Lung microvascular endothelial cell (primary cell): ENCODE data around the gene THBS1. TPM values are rescaled to one million over a fixed set of nuclear protein-coding genes. Genes with fewer than 3 reads are reported as not detected.

ENCODE experiments used
- DNase-seq, 2 donors: peaks; one replicate each; pipeline versions ENCODE4 v3.0.0 to v3.0.0-alpha.2; 2010; ENCODE audit warnings: low read depth in 2 of 2
- total RNA-seq: library from RNA; depleted of rRNA; stranded (reverse); fragments of >200 nt; gene quantifications from 2 replicates; pipeline ENCODE4 v1.2.1, GENCODE V29; 2014

THBS1 gene
- total RNA-seq, 1 donor from 2014 or later: 6,737 TPM

- peak; percentile 79 to 93 for DNase-seq
Observed at GRCh38 chr15:39629371-39629770, 48.5 kb downstream of the THBS1 start.

- no peak for DNase-seq
Observed at GRCh38 chr15:39629906-39630305, 49.0 kb downstream of the THBS1 start.

GRCh38 chr15:39631357-39631756 is 50.5 kb downstream of the THBS1 start:
- no peak for DNase-seq

DNA sequence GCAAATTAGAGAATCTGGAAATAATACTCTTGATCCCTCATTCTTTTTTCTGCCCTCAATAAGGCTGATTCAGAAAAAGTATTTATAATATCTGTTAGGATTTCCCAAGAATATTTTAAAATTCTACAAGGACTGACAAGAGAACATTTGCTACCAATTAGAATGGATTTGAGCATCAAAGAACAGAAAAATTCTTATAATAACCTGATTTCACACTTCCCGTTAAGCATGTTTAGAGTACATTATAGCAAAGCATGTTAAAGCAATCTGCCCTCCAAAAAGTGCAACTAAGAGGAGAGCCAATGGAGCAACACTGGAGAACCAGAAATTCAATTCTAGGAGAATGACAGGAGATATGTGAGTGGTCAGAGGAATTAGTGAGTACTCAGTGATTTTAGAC is 57.2 kb downstream of the THBS1 start:
- no peak for DNase-seq

GRCh38 chr15:39639037-39639436 is 58.2 kb downstream of the THBS1 start:
- no peak for DNase-seq

DNA sequence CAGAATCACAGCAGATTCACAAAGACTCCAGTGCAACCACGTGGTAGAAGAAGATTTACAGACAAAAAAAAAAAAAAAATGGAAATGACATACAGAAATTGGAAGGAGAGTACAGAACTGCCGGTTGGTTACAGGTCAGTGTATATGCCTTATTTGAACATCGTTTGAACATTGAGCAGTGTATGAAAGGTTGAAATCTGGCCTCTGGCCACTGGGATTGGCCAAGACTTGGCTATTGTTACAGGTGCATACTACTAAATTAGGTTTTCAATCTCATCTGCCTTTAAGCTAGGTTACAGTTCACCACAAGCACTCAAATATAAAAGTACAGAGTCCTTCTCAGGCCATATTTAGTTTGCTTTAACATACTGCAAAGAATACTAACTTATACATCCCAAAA is 59.8 kb downstream of the THBS1 start:
- no peak for DNase-seq

- peak in 1 of 2 donors; percentile 41 for DNase-seq
Observed at GRCh38 chr15:39641191-39641889, 60.5 kb downstream of the THBS1 start.

- peak; percentile 37 to 76 for DNase-seq
Observed at GRCh38 chr15:39642011-39642640, 61.2 kb downstream of the THBS1 start.

GRCh38 chr15:39643727-39644126 is 62.8 kb downstream of the THBS1 start:
- DNase-seq: no peak

GRCh38 chr15:39644136-39644535 is 63.3 kb downstream of the THBS1 start:
- DNase-seq: no peak

GRCh38 chr15:39645138-39645975 is 64.5 kb downstream of the THBS1 start:
- DNase-seq: no peak

DNA sequence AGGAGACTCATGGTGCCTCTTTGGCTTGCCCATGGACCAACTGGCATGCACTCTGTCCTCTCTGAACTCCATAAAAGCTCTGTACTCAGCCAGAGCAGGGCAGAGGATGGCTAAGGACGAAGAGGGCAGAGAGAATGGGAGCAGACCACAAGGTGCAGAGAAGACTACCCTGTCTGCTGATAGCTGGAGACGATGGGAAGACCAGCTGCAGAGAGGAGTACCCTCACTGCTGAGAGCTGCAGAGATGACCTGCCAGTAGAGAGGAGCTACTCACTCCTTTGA is 65.0 kb downstream of the THBS1 start:
- no peak for DNase-seq

DNA sequence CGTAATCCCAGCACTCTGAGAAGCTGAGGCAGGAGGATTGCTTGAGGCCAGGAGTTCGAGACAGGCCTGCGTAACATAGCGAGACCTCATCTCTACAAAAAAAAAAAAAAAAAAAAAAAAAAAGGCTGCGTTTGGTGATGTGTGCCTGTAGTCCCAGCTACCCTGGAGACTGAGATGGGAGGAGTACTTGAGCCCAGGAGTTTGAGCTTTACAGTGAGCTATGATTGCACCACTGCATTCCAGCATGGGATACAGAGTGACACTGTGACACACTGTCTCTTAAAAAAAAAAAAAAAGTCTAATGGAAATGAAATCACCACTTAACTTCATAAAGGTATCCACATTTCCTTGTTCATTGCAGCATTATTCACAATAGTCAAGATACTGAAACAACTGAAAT is 65.5 kb downstream of the THBS1 start:
- no peak for DNase-seq

Other genes with a start within 250 kb of the THBS1 start
- 0.40 and 0.44 TPM in 2 replicates for gene FSIP1, start 201.8 kb downstream of the THBS1 start, total RNA-seq